NCI-H2107 treated with DMSO at 0.1 percent for 48 hours (cell line): ENCODE measurements around the gene TFDP1.
"Not testable (repeated sequence)": the region's sequence is repeated elsewhere in the genome, so short reads cannot be mapped to it uniquely, and the experiment has no call there.

Experiments used
- DNase-seq: peaks from one replicate; lab custom pipeline; 2025; ENCODE audit not compliant: unreplicated experiment; lab: John Stamatoyannopoulos, UW

The TFDP1 gene

GRCh38 chr13:113613789-113614379 lies 29.3 kb downstream of the TFDP1 start:
- no peak for DNase-seq

- no peak for DNase-seq
Measured at GRCh38 chr13:113616281-113616906, 31.8 kb downstream of the TFDP1 start.

- DNase-seq: peak; percentile 89
Measured at GRCh38 chr13:113616991-113617749, 32.6 kb downstream of the TFDP1 start.

- no peak for DNase-seq
Measured at GRCh38 chr13:113617961-113618360, 33.4 kb downstream of the TFDP1 start.

- no peak for DNase-seq
Measured at GRCh38 chr13:113618455-113618854, 33.9 kb downstream of the TFDP1 start.

GRCh38 chr13:113620036-113620796 lies 35.7 kb downstream of the TFDP1 start:
- DNase-seq: no peak

- no peak for DNase-seq
Measured at GRCh38 chr13:113621046-113621445, 36.5 kb downstream of the TFDP1 start.

GRCh38 chr13:113621498-113621897 lies 36.9 kb downstream of the TFDP1 start:
- DNase-seq: not testable (repeated sequence)

GRCh38 chr13:113621986-113622550 lies 37.5 kb downstream of the TFDP1 start:
- not testable (repeated sequence) for DNase-seq

GRCh38 chr13:113622791-113623490 lies 38.4 kb downstream of the TFDP1 start:
- DNase-seq: no peak

GRCh38 chr13:113623491-113624234 lies 39.1 kb downstream of the TFDP1 start:
- no peak for DNase-seq

GRCh38 chr13:113624235-113624587 lies 39.7 kb downstream of the TFDP1 start:
- no peak for DNase-seq

- not testable (repeated sequence) for DNase-seq
Measured at GRCh38 chr13:113624640-113625304, 40.2 kb downstream of the TFDP1 start.

GRCh38 chr13:113625965-113626721 lies 41.6 kb downstream of the TFDP1 start:
- DNase-seq: no peak

- DNase-seq: no peak
Measured at GRCh38 chr13:113627136-113627535, 42.6 kb downstream of the TFDP1 start.

- DNase-seq: no peak
Measured at GRCh38 chr13:113628291-113629270, 44.0 kb downstream of the TFDP1 start.

- DNase-seq: no peak
Measured at GRCh38 chr13:113629866-113630265, 45.3 kb downstream of the TFDP1 start.
